ENCODE measurements around the gene PTPRD.

The PTPRD gene

GRCh38 chr9:8292657-8293056 lies 2320.1 kb downstream of the PTPRD start:
- TF ChIP-seq CTCF (IDR thresholded peaks at IDR 0.05; ENCODE audit: control extremely low read depth, extremely low read depth, low read depth, missing control alignments) = no peak
- ChIA-PET POLR2A (no interaction called here), CTCF (interaction anchor here (1.5 kb wide), 1 partner anchor 36 kb away, joined by 3 read pairs; no protein-coding TSS in a partner anchor)
- DNase-seq (ENCODE audit: extremely low spot score) = no peak

- no peak for TF ChIP-seq CTCF (IDR thresholded peaks at IDR 0.05; ENCODE audit: control extremely low read depth, extremely low read depth, low read depth, missing control alignments)
- DNase-seq (ENCODE audit: extremely low spot score) = no peak
- POLR2A ChIA-PET = no interaction called here
- CTCF ChIA-PET = interaction anchor here (1.7 kb wide), 1 partner anchor 9 kb away, joined by 6 read pairs; no protein-coding TSS in a partner anchor
Observed at GRCh38 chr9:8289681-8290080, 2323.1 kb downstream of the PTPRD start.

- POLR2A ChIA-PET = no interaction called here
- no peak for DNase-seq (ENCODE audit: extremely low spot score)
- no peak for TF ChIP-seq CTCF (IDR thresholded peaks at IDR 0.05; ENCODE audit: control extremely low read depth, extremely low read depth, low read depth, missing control alignments)
- CTCF ChIA-PET = interaction anchor here (1.4 kb wide), 1 partner anchor 14 kb away, joined by 4 read pairs; no protein-coding TSS in a partner anchor
Observed at GRCh38 chr9:8287970-8288369, 2324.8 kb downstream of the PTPRD start.

GRCh38 chr9:8287501-8287900 lies 2325.3 kb downstream of the PTPRD start:
- CTCF ChIA-PET = no interaction called here
- TF ChIP-seq CTCF (IDR thresholded peaks at IDR 0.05; ENCODE audit: control extremely low read depth, extremely low read depth, low read depth, missing control alignments) = no peak
- POLR2A ChIA-PET = no interaction called here
- no peak for DNase-seq (ENCODE audit: extremely low spot score)

GRCh38 chr9:8284884-8285283 lies 2327.9 kb downstream of the PTPRD start:
- CTCF ChIA-PET = no interaction called here
- TF ChIP-seq CTCF (IDR thresholded peaks at IDR 0.05; ENCODE audit: control extremely low read depth, extremely low read depth, low read depth, missing control alignments) = no peak
- POLR2A ChIA-PET = no interaction called here
- no peak for DNase-seq (ENCODE audit: extremely low spot score)

- ChIA-PET POLR2A (no interaction called here), CTCF (no interaction called here)
- DNase-seq (ENCODE audit: extremely low spot score) = no peak
- no peak for TF ChIP-seq CTCF (IDR thresholded peaks at IDR 0.05; ENCODE audit: control extremely low read depth, extremely low read depth, low read depth, missing control alignments)
Observed at GRCh38 chr9:8282535-8282934, 2330.3 kb downstream of the PTPRD start.

- ChIA-PET POLR2A (no interaction called here), CTCF (interaction anchor here (0.7 kb wide), 1 partner anchor 14 kb away, joined by 3 read pairs; no protein-coding TSS in a partner anchor)
- no peak for DNase-seq (ENCODE audit: extremely low spot score)
- TF ChIP-seq CTCF (IDR thresholded peaks at IDR 0.05; ENCODE audit: control extremely low read depth, extremely low read depth, low read depth, missing control alignments) = no peak
Observed at GRCh38 chr9:8280811-8281210, 2332.0 kb downstream of the PTPRD start.
